SKM-1 treated with dmso at 0.1 percent for 144 hours (cell line): ENCODE data around the gene NCAM1.
A peak's percentile ranks its signal among the peaks of the same experiment; 100 is the strongest.
"Not testable (repeated sequence)": the region's sequence is repeated elsewhere in the genome, so short reads cannot be mapped to it uniquely, and the experiment has no call there.

Experiments
- DNase-seq: peaks from one replicate; lab custom pipeline; 2025; ENCODE audit not compliant: unreplicated experiment; lab: John Stamatoyannopoulos, UW

Gene NCAM1

GRCh38 chr11:112961146-112961668 is at the start of gene NCAM1:
NCAM1 (plus strand) TSS chr11:112961420.
- peak; percentile 58 for DNase-seq

DNA sequence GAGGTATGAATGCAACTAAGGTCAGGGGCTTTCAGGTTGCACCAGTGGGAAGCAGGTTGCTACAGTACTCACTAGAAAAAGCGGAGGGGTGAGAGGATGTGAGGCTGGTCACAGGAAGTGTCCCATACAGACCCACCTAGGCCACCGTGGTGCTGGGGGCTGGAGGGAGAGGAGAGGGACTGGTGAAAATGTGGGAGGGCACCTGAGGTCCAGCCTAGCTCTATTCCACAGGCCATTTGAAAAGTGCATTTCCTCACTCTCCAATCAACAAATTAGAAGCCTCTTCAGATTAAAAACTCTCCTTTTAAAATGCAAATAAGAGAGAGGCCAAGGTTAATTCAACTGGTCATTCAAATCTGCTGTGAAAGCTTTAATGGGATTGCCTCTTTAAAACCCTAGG is 38.6 kb upstream of the NCAM1 start:
- DNase-seq, result no peak

DNA sequence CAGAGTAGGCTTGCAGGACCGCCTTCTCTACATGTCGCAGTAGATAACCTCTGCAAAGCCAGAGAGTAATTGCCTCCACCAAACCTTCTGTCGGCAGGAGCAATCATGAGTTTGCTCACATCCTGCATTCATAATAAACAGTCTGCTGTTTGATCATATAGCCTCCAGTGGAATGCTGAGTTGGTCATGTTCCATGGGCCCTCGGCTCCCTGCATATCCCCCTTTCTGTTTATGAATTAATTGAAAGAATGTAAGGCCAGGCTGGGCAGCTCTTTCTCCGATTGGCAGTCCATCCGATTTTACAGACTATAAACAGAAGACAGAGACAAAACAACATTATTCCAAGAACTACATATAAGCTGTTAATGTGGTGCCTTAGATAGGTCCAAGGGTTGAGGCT is 36.4 kb upstream of the NCAM1 start:
- not testable (repeated sequence) for DNase-seq

- DNase-seq, result no peak
Observed at GRCh38 chr11:112925516-112926310, 35.5 kb upstream of the NCAM1 start.

DNA sequence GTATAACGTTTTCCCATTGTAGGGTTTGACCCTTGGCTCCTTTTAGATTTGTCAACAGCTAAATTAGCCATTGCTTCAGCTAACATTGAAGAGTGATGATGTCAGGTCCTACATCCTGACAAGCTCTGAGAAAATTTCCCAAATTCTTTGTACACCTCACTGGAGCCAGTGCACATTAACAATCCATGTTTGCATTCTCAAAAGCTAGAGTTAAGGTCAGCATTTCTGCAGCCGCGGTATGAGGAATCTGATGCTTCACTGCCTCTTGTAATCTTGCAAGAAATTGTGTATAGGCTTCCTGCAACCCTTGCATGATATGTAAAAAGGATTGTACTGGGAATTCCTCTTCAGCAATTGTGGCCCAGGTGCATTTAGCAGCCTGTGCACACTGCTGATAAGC is 33.1 kb upstream of the NCAM1 start:
- DNase-seq, result no peak

DNA sequence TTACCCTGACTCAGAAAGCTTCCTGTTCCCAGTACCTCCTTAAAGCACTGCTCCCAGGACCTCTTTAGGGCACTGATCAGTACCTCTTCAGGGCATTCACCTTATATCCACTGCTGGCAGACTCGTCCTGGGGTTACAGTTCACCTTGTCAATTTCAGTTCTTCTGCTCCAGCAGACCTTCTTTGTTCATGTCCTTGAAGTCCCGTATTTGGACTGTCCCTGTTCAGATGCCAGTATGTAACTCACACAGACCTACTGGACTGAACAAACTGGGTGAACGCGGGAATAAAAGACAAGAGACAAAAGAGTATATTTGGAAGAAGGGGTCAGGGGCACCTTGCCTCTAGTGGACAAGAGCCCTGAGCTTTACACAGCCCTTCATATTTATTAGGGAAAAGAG is 31.8 kb upstream of the NCAM1 start:
- DNase-seq, result no peak

- DNase-seq, result no peak
Observed at GRCh38 chr11:112931703-112932102, 29.5 kb upstream of the NCAM1 start.

GRCh38 chr11:112932593-112932992 is 28.6 kb upstream of the NCAM1 start:
- DNase-seq, result no peak

- no peak for DNase-seq
Observed at GRCh38 chr11:112933970-112934369, 27.2 kb upstream of the NCAM1 start.

- DNase-seq, result no peak
Observed at GRCh38 chr11:112941104-112941503, 20.1 kb upstream of the NCAM1 start.

DNA sequence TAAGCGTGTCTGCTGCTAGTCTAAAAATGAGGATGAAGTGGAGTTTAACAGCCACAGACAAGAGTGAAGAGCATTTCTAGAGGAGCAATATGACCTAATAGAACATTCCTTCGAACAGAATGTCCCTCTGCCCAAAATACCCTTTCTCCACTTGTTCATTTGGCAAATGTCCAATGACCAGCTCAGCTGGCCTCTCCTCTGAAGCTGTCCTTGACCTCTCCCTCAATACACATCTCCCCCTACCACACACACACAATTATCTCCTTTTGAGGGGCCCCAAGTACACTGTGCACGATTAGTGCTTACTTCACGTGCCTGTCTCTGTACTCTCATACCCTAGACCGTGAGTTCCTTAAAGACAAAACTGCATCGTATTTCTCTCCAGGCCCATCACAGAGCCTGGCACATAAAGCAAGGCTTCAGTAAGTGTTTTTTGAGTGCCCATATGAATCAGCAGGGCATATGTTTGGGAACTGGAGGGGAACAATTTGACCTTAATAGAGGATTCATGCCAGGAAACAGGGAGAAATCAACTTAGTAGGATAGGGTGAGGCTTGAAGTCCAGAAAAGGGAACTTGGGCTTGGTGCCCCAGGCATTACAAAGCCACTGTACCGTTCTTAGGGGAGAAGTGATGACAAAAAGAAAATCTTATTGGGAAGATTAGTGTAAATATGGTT is 18.1 kb upstream of the NCAM1 start:
- no peak for DNase-seq

DNA sequence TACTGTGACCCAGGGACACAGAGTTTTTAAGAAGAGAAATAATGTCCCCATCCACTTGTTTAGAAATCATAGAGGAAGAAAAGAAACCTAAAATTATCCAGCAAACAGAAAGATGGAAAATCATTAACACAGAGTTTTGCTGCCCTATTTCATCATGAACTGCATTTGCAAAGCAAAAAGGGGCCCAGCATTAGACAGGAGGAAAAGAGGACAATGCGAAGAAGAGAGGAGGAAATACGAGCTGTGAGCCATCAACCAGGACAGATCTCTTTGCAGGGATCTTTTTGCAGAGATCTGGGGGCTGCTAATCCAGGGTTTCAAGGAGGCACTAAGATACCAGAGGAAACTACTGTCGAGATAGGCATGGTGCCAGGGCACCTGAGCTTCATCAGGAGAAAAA is 14.4 kb upstream of the NCAM1 start:
- DNase-seq, result no peak

DNA sequence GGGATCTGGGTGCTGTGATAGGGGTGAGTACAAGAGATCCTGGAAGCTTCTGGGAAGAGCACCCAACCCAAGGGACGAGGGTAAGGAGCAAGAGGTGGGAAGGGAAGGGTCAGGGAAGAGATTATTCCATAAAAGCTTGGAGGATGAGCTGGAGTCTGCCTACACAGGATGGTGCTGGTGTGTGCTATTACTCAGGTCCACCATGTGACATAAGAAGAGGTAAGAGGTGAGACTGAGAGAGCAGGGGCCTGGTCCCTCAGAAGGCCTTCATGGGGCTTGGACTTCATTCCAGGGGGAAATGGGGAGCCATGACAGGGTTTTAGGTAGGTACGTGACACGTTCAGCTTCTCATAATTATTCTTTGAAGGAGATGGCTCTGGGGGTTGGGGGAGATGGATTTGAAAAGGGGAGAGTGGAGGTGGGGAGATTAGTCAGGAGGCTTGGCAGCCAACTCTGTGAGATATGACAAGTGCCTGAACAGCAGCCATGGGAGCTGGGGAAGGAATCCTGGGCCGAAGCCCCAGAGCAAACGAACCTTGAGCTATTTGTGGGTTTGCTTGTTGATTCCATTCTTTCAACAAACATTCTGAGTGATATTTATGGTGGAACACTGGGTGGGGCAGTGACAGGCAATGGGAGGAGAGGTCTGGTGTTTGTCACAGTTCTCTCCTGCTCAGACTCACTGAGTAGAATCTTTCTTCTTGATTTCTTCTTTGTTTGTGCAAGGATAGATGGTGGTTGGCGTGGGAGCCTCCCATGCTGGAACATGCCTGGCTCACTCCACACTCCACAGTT is 11.2 kb upstream of the NCAM1 start:
- no peak for DNase-seq

GRCh38 chr11:112958670-112959069 is 2.5 kb upstream of the NCAM1 start:
- DNase-seq, result no peak

DNA sequence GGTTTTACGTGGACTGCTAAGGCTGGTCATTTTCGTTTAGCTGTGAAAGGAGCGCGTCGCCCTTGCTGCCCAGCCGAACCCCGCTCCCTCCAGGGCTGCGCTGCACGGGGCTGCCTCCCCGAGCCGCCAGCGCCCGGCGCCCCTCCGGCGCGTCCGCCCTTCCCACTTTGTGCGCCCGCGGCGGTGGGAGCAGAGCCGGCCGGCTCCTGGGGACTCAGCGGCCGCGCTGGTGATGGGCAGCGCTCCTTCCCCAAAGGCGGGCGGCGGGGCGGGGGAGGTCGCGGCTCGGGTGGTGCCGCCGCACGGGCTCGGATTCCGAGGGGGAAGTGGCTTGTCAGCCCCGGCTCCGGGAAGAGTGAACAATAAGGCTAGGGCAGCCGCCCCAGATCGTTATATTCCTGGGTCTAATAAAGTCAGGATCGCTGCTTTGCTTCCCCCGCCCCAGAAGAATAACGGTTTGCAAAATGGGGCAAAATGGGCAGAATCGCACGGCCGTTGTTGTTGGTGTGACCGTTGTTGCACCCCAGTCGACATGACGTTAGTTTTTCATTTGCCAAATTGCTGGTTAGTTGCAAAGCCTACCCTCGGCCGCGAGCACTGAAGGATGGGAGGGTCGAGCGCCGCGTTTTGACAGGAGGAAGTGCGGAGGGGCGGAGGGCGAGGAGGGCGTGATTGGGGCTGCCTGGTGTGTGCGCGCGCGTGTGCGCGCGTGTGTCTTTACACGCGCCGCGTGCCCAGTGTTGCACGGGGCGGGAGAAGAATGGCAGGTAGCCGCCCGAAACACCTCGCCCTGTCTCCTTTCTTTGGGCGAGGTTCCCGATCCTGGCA is 745 bp downstream of the NCAM1 start:
- DNase-seq, result no peak

DNA sequence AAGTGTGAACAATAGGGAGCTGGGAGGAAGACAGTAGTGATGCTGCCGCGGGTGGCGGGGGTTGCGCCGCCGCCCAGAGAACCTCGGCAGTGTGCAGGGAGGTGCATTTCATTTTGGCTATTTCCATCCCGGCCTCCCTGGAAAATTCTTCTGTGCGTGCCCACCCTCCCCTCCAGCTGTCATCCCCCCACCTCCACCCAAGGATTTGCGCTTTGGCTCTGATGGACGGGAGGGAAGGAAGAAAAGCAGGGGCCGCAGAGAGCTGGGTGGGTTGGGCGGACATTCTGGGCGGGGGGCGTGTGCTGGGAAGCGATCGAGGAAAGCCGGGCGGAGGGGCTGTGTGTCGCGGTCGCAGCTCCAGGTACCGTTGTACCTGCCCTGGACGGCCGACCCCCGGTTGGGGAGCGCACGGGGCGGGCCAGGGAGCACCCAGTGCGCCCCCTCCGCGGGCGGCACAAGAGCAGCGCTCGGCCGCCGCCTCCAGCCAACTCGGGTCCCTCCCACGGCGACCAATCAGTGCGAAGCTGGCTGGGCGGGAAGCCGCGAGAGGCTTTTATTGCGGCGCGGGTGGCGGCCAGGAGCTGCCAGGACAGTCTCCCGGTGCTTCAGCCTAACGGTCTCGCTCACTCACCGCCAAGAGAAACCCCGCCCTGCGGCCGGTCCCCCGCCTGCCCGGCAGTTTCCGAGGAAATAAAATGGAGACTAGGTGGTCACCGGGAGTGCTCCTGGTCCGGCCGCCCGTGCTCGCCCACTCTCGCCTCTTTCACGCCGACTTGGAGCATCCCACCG is 1.6 kb downstream of the NCAM1 start:
- peak; percentile 23 for DNase-seq

- DNase-seq, result no peak
Observed at GRCh38 chr11:112963368-112963955, 2.2 kb downstream of the NCAM1 start.

DNA sequence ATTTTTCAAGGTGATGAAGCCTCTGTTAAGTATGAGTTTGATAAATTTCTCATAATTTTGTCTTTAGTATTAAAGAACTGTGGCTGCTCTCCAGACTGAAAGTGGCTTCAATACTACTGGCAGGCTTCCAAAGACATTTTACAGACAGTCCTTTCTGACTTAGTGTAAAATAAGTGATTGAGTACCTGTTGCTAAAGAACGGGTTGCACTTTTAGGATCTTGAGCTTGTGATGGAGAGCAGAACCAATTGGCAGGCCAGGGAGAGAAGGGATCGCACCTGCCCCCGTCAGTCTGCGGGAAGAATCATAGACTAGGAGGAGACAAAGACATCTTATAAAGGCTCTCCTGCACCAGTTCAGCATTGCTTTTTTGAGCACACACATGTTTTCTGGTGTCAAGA is 4.4 kb downstream of the NCAM1 start:
- no peak for DNase-seq

DNA sequence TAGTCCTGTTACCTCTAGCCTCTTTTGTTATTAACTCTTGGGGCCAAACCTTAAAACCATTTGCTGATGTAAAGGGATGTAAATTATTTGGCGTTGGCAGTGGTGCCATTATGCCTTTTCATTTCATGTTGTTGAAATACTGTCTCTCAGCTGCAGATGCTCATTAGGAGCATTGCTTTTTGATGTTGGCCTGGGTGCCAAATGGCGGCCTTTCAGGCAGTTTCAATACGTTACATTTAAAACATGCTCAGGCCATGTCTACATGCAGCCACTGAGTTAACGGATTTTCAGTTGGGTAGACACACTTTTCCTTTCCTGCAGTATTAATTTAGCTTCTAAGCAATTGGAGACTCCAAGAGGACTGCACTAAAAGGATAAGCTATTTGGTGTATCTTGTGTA is 5.3 kb downstream of the NCAM1 start:
- no peak for DNase-seq

DNA sequence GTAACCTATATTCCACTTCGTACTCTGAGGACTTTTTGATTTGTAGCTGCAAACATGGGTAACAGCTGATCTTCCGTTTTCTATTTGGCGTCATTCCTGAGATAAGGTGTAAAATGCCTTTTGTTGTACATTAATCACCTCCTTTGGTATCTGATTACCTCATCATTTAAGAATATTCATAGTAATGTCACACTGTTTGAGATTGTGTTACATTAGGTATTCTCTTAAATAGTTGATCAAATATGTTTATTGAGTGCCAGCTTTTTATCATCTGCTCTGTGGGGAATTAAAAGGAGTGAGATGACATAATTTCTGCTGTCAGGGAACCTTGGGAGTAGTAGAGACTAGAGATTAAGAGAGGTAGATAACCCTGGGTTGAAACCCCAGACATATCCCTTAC is 5.9 kb downstream of the NCAM1 start:
- no peak for DNase-seq
